Measurements from ENCODE around the gene ALX4.

The ALX4 gene

GRCh38 chr11:44313761-44314489, 4.0 kb upstream of the ALX4 start:
- H3K56ac ChIP-seq (ENCODE audit: low read length), result no peak overlapping the region
- no peak overlapping the region for H2BK120ac ChIP-seq (ENCODE audit: low read depth, low read length)
- H3K4ac ChIP-seq (ENCODE audit: low read depth, low read length), result no peak overlapping the region
- no peak overlapping the region for H4K8ac ChIP-seq (ENCODE audit: low read depth, low read length)
- no CpG with 5 or more reads among the region's 9 CpGs for WGBS (ENCODE audit: extremely low coverage, insufficient coverage, low lambda C conversion rate)
- H3K23ac ChIP-seq (ENCODE audit: low read length), result no peak overlapping the region
- H4K5ac ChIP-seq (ENCODE audit: low read length), result no peak overlapping the region
- H3K18ac ChIP-seq (ENCODE audit: low read length), result no peak overlapping the region
- H3K36me3 ChIP-seq (ENCODE audit: control insufficient read depth, insufficient read depth, low read length), result no peaks in the 10 kb centered on the region
- no peaks in the 10 kb centered on the region for H3K4me1 ChIP-seq (ENCODE audit: control insufficient read depth, low read depth, low read length)
- H3K27ac ChIP-seq (ENCODE audit: low read depth, low read length), result no peak overlapping the region
- no peaks in the 10 kb centered on the region for H3K79me1 ChIP-seq (ENCODE audit: low read length)
- no peak overlapping the region for H3K4me3 ChIP-seq (ENCODE audit: low read length)
- no peak overlapping the region for H2BK15ac ChIP-seq (replicated peaks; ENCODE audit: low read depth)
- no peak overlapping the region for H3K9ac ChIP-seq (ENCODE audit: low read length)
- peaks cover 78% of the 10 kb centered on the region for H3K27me3 ChIP-seq (ENCODE audit: insufficient read depth, low read length, poor library complexity)
- H2AK5ac ChIP-seq (ENCODE audit: low read length), result no peak overlapping the region
- DNase-seq, result no peak
- no peak overlapping the region for H2BK5ac ChIP-seq (ENCODE audit: low read length)
- H3K79me2 ChIP-seq (ENCODE audit: control insufficient read depth, insufficient read depth, low read length), result no peaks in the 10 kb centered on the region
- no peak overlapping the region for H3K4me2 ChIP-seq (ENCODE audit: low read length)

- no peaks in the 10 kb centered on the region for H3K79me1 ChIP-seq (ENCODE audit: low read length)
- DNase-seq, result no peak
- no peak overlapping the region for H3K4ac ChIP-seq (ENCODE audit: low read depth, low read length)
- H3K23ac ChIP-seq (ENCODE audit: low read length), result no peak overlapping the region
- no peaks in the 10 kb centered on the region for H3K4me1 ChIP-seq (ENCODE audit: control insufficient read depth, low read depth, low read length)
- no peak overlapping the region for H4K5ac ChIP-seq (ENCODE audit: low read length)
- no peak overlapping the region for H3K4me3 ChIP-seq (ENCODE audit: low read length)
- H3K79me2 ChIP-seq (ENCODE audit: control insufficient read depth, insufficient read depth, low read length), result no peaks in the 10 kb centered on the region
- no peak overlapping the region for H3K18ac ChIP-seq (ENCODE audit: low read length)
- H3K4me2 ChIP-seq (ENCODE audit: low read length), result no peak overlapping the region
- no peak overlapping the region for H4K8ac ChIP-seq (ENCODE audit: low read depth, low read length)
- no CpG with 5 or more reads among the region's 4 CpGs for WGBS (ENCODE audit: extremely low coverage, insufficient coverage, low lambda C conversion rate)
- H2BK5ac ChIP-seq (ENCODE audit: low read length), result no peak overlapping the region
- H3K27me3 ChIP-seq (ENCODE audit: insufficient read depth, low read length, poor library complexity), result peaks cover 77% of the 10 kb centered on the region
- H2BK15ac ChIP-seq (replicated peaks; ENCODE audit: low read depth), result no peak overlapping the region
- no peaks in the 10 kb centered on the region for H3K36me3 ChIP-seq (ENCODE audit: control insufficient read depth, insufficient read depth, low read length)
- H2AK5ac ChIP-seq (ENCODE audit: low read length), result no peak overlapping the region
- no peak overlapping the region for H3K9ac ChIP-seq (ENCODE audit: low read length)
- no peak overlapping the region for H3K56ac ChIP-seq (ENCODE audit: low read length)
- H3K27ac ChIP-seq (ENCODE audit: low read depth, low read length), result no peak overlapping the region
- H2BK120ac ChIP-seq (ENCODE audit: low read depth, low read length), result no peak overlapping the region
Measured at GRCh38 chr11:44312876-44313275, 2.9 kb upstream of the ALX4 start.

GRCh38 chr11:44311339-44312261, 1.7 kb upstream of the ALX4 start:
- Histone ChIP-seq H3K79me2 (ENCODE audit: control insufficient read depth, insufficient read depth, low read length) (no peaks in the 10 kb centered on the region), H3K27ac (ENCODE audit: low read depth, low read length) (no peak overlapping the region)

GRCh38 chr11:44310463-44311272, 729 bp upstream of the ALX4 start:
- no peaks in the 10 kb centered on the region for H3K79me2 ChIP-seq (ENCODE audit: control insufficient read depth, insufficient read depth, low read length)
- no CpG with 5 or more reads among the region's 49 CpGs for WGBS (ENCODE audit: extremely low coverage, insufficient coverage, low lambda C conversion rate)

More at GRCh38 chr11:44311339-44312261, 1.7 kb upstream of the ALX4 start:
- H3K9ac ChIP-seq (ENCODE audit: low read length), result no peak overlapping the region
- H2BK15ac ChIP-seq (replicated peaks; ENCODE audit: low read depth), result no peak overlapping the region
- no peak overlapping the region for H2BK5ac ChIP-seq (ENCODE audit: low read length)
- H3K4ac ChIP-seq (ENCODE audit: low read depth, low read length), result no peak overlapping the region
- no CpG with 5 or more reads among the region's 44 CpGs for WGBS (ENCODE audit: extremely low coverage, insufficient coverage, low lambda C conversion rate)
- H4K8ac ChIP-seq (ENCODE audit: low read depth, low read length), result no peak overlapping the region
- H2AK5ac ChIP-seq (ENCODE audit: low read length), result no peak overlapping the region
- no peak overlapping the region for H4K5ac ChIP-seq (ENCODE audit: low read length)
- H3K4me1 ChIP-seq (ENCODE audit: control insufficient read depth, low read depth, low read length), result no peaks in the 10 kb centered on the region
- no peaks in the 10 kb centered on the region for H3K79me1 ChIP-seq (ENCODE audit: low read length)
- H3K4me3 ChIP-seq (ENCODE audit: low read length), result no peak overlapping the region
- no peak overlapping the region for H3K18ac ChIP-seq (ENCODE audit: low read length)
- no peak overlapping the region for H3K4me2 ChIP-seq (ENCODE audit: low read length)
- H3K27me3 ChIP-seq (ENCODE audit: insufficient read depth, low read length, poor library complexity), result peaks cover 77% of the 10 kb centered on the region
- no peaks in the 10 kb centered on the region for H3K36me3 ChIP-seq (ENCODE audit: control insufficient read depth, insufficient read depth, low read length)
- no peak overlapping the region for H3K23ac ChIP-seq (ENCODE audit: low read length)
- no peak for DNase-seq
- H3K56ac ChIP-seq (ENCODE audit: low read length), result no peak overlapping the region
- H2BK120ac ChIP-seq (ENCODE audit: low read depth, low read length), result no peak overlapping the region

GRCh38 chr11:44310206-44310462, 195 bp upstream of the ALX4 start:
- H3K18ac ChIP-seq (ENCODE audit: low read length), result no peak overlapping the region
- no peak overlapping the region for H2BK15ac ChIP-seq (replicated peaks; ENCODE audit: low read depth)
- no peak overlapping the region for H2BK5ac ChIP-seq (ENCODE audit: low read length)
- H3K79me2 ChIP-seq (ENCODE audit: control insufficient read depth, insufficient read depth, low read length), result no peaks in the 10 kb centered on the region
- H3K36me3 ChIP-seq (ENCODE audit: control insufficient read depth, insufficient read depth, low read length), result no peaks in the 10 kb centered on the region
- no peak overlapping the region for H3K23ac ChIP-seq (ENCODE audit: low read length)
- H3K27me3 ChIP-seq (ENCODE audit: insufficient read depth, low read length, poor library complexity), result peaks cover 78% of the 10 kb centered on the region
- DNase-seq, result no peak
- no peaks in the 10 kb centered on the region for H3K79me1 ChIP-seq (ENCODE audit: low read length)
- no peaks in the 10 kb centered on the region for H3K4me1 ChIP-seq (ENCODE audit: control insufficient read depth, low read depth, low read length)
- no peak overlapping the region for H2AK5ac ChIP-seq (ENCODE audit: low read length)
- H3K9ac ChIP-seq (ENCODE audit: low read length), result no peak overlapping the region
- H4K8ac ChIP-seq (ENCODE audit: low read depth, low read length), result no peak overlapping the region
- no peak overlapping the region for H4K5ac ChIP-seq (ENCODE audit: low read length)
- no peak overlapping the region for H3K4ac ChIP-seq (ENCODE audit: low read depth, low read length)
- no peak overlapping the region for H3K56ac ChIP-seq (ENCODE audit: low read length)
- no CpG with 5 or more reads among the region's 6 CpGs for WGBS (ENCODE audit: extremely low coverage, insufficient coverage, low lambda C conversion rate)
- H3K4me3 ChIP-seq (ENCODE audit: low read length), result no peak overlapping the region
- peak overlapping the region; percentile 23 for H3K4me2 ChIP-seq (ENCODE audit: low read length)
- no peak overlapping the region for H2BK120ac ChIP-seq (ENCODE audit: low read depth, low read length)
- no peak overlapping the region for H3K27ac ChIP-seq (ENCODE audit: low read depth, low read length)

More at GRCh38 chr11:44310463-44311272, 729 bp upstream of the ALX4 start:
- Histone ChIP-seq H3K79me1 (ENCODE audit: low read length) (no peaks in the 10 kb centered on the region), H3K56ac (ENCODE audit: low read length) (no peak overlapping the region), H3K27ac (ENCODE audit: low read depth, low read length) (no peak overlapping the region), H3K4me1 (ENCODE audit: control insufficient read depth, low read depth, low read length) (no peaks in the 10 kb centered on the region), H3K4ac (ENCODE audit: low read depth, low read length) (no peak overlapping the region), H4K8ac (ENCODE audit: low read depth, low read length) (no peak overlapping the region), H3K4me2 (ENCODE audit: low read length) (peak overlapping the region; percentile 23), H3K36me3 (ENCODE audit: control insufficient read depth, insufficient read depth, low read length) (no peaks in the 10 kb centered on the region), H3K9ac (ENCODE audit: low read length) (no peak overlapping the region), H3K23ac (ENCODE audit: low read length) (no peak overlapping the region), H2BK120ac (ENCODE audit: low read depth, low read length) (no peak overlapping the region), H2BK15ac (replicated peaks; ENCODE audit: low read depth) (no peak overlapping the region), H4K5ac (ENCODE audit: low read length) (no peak overlapping the region), H2BK5ac (ENCODE audit: low read length) (no peak overlapping the region), H3K4me3 (ENCODE audit: low read length) (no peak overlapping the region), H3K18ac (ENCODE audit: low read length) (no peak overlapping the region), H2AK5ac (ENCODE audit: low read length) (no peak overlapping the region), H3K27me3 (ENCODE audit: insufficient read depth, low read length, poor library complexity) (peaks cover 77% of the 10 kb centered on the region)
- no peak for DNase-seq
